ENCODE measurements around the gene OR2B2.

The OR2B2 gene

GRCh38 chr6:27873021-27873940, 38.9 kb downstream of the OR2B2 start:
- H3K9me3 ChIP-seq (ENCODE audit: control insufficient read depth, insufficient read depth, low read length): no peaks in the 10 kb centered on the region
- no peaks in the 10 kb centered on the region for H3K79me2 ChIP-seq (ENCODE audit: control insufficient read depth, low read length)
- H3F3A ChIP-seq (ENCODE audit: control insufficient read depth, insufficient read depth): peaks cover 31% of the 10 kb centered on the region
- peak overlapping the region; percentile 96 for H3K27ac ChIP-seq (ENCODE audit: low read depth, low read length)
- no peaks in the 10 kb centered on the region for H4K20me1 ChIP-seq (ENCODE audit: control insufficient read depth, insufficient read depth, low read depth, low read length)
- no peak for TF ChIP-seq EZH2phosphoT487 (IDR thresholded peaks at IDR 0.05; ENCODE audit: borderline replicate concordance, low read length)
- TF ChIP-seq CTCF (IDR thresholded peaks at IDR 0.05; ENCODE audit: low read depth, low read length, poor library complexity, severe bottlenecking): no peak
- peak overlapping the region; percentile 89 for H3K4me2 ChIP-seq (ENCODE audit: low read length)
- H3K4me3 ChIP-seq (ENCODE audit: low read length): peak overlapping the region; percentile 81
- H3K36me3 ChIP-seq (ENCODE audit: control insufficient read depth, low read length): peaks cover 9% of the 10 kb centered on the region
- H3K4me1 ChIP-seq (ENCODE audit: control insufficient read depth, low read length): peaks cover 60% of the 10 kb centered on the region
- H3K9me2 ChIP-seq (replicated peaks; ENCODE audit: control insufficient read depth, low read length): no peaks in the 10 kb centered on the region
- no peaks in the 10 kb centered on the region for H3K27me3 ChIP-seq (ENCODE audit: control insufficient read depth, low read length)

GRCh38 chr6:27872642-27873020, 39.6 kb downstream of the OR2B2 start:
- Histone ChIP-seq H3K4me1 (ENCODE audit: control insufficient read depth, low read length) (peaks cover 67% of the 10 kb centered on the region), H3K4me2 (ENCODE audit: low read length) (peak overlapping the region; percentile 89), H3K9me3 (ENCODE audit: control insufficient read depth, insufficient read depth, low read length) (no peaks in the 10 kb centered on the region), H4K20me1 (ENCODE audit: control insufficient read depth, insufficient read depth, low read depth, low read length) (no peaks in the 10 kb centered on the region), H3K79me2 (ENCODE audit: control insufficient read depth, low read length) (no peaks in the 10 kb centered on the region), H3K4me3 (ENCODE audit: low read length) (peak overlapping the region; percentile 81), H3K36me3 (ENCODE audit: control insufficient read depth, low read length) (peaks cover 9% of the 10 kb centered on the region), H3K27me3 (ENCODE audit: control insufficient read depth, low read length) (no peaks in the 10 kb centered on the region), H3K27ac (ENCODE audit: low read depth, low read length) (peak overlapping the region; percentile 96), H3F3A (ENCODE audit: control insufficient read depth, insufficient read depth) (peaks cover 33% of the 10 kb centered on the region), H3K9me2 (replicated peaks; ENCODE audit: control insufficient read depth, low read length) (no peaks in the 10 kb centered on the region)
- TF ChIP-seq EZH2phosphoT487 (IDR thresholded peaks at IDR 0.05; ENCODE audit: borderline replicate concordance, low read length) (no peak), CTCF (IDR thresholded peaks at IDR 0.05; ENCODE audit: low read depth, low read length, poor library complexity, severe bottlenecking) (no peak)

- Histone ChIP-seq H3K4me2 (ENCODE audit: low read length) (peak overlapping the region; percentile 89), H3K4me1 (ENCODE audit: control insufficient read depth, low read length) (peaks cover 71% of the 10 kb centered on the region), H3K9me2 (replicated peaks; ENCODE audit: control insufficient read depth, low read length) (no peaks in the 10 kb centered on the region), H3F3A (ENCODE audit: control insufficient read depth, insufficient read depth) (peaks cover 35% of the 10 kb centered on the region), H3K9me3 (ENCODE audit: control insufficient read depth, insufficient read depth, low read length) (no peaks in the 10 kb centered on the region), H3K27ac (ENCODE audit: low read depth, low read length) (peak overlapping the region; percentile 96), H3K4me3 (ENCODE audit: low read length) (peak overlapping the region; percentile 81), H3K36me3 (ENCODE audit: control insufficient read depth, low read length) (peaks cover 9% of the 10 kb centered on the region), H4K20me1 (ENCODE audit: control insufficient read depth, insufficient read depth, low read depth, low read length) (no peaks in the 10 kb centered on the region), H3K27me3 (ENCODE audit: control insufficient read depth, low read length) (no peaks in the 10 kb centered on the region), H3K79me2 (ENCODE audit: control insufficient read depth, low read length) (no peaks in the 10 kb centered on the region)
- TF ChIP-seq EZH2phosphoT487 (IDR thresholded peaks at IDR 0.05; ENCODE audit: borderline replicate concordance, low read length) (no peak), CTCF (IDR thresholded peaks at IDR 0.05; ENCODE audit: low read depth, low read length, poor library complexity, severe bottlenecking) (peak; percentile 60)
Measured at GRCh38 chr6:27871924-27872638, 40.1 kb downstream of the OR2B2 start.
